ELF-1 (cell line): ENCODE measurements around the gene SH3PXD2A.
"Not testable (repeated sequence)": the region's sequence is repeated elsewhere in the genome, so short reads cannot be mapped to it uniquely, and the experiment has no call there.

ENCODE experiments used
- DNase-seq: peaks from one replicate; pipeline ENCODE4 v3.0.0-alpha.2; 2016; ENCODE audit warnings: low read depth, low spot score

SH3PXD2A gene

DNA sequence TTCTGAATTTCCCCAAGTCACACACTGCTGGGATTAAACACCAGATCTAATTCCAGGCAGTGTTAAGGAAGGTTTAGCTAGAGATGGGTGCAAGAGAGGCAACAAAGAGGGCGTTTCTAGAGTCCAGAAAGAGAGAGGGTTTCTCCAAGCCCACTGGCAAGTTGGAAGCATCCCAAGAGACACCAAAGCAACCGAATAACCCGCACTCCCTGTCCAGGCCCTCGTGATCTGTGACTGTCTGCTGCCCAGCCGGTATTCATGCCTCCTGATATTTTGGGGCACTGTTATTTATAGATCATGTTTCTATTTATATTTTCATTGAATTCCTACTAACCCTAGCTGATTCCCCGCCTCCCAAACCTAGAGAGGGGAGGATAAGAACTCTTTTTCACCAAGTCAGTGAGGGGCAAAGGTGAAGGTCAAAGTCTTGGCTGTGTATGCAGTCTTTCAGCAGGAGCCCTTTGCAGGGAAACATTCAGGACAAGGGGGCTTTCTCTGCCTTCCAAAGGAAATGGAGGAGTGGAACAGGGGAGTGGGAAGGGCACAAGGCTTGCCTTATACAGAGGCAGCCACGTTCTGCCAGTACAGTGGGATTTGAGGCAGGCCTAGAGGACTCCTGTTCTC, 103.6 kb downstream of the SH3PXD2A start:
- no peak for DNase-seq

GRCh38 chr10:103750836-103751235, 104.5 kb downstream of the SH3PXD2A start:
- DNase-seq, result no peak

GRCh38 chr10:103749779-103750178, 105.6 kb downstream of the SH3PXD2A start:
- no peak for DNase-seq

DNA sequence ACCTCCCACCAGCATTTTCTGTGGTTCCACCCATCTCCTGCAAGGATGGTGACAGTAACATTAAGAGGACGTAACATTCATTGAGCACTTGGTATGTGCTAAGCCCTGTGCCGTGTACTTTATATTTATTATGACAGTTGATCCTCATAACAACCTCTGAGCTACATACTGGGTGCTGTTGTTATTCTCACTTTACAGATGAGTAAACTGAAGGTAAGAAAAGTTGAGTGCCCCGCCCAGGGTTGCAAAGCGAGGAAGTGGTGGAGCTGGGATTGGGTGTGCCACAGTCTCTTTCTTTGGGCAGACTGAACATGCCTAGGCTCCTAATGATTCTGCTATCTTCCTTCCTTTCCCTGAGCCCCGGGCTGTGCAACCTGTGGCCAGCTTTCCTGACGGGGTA, 107.4 kb downstream of the SH3PXD2A start:
- DNase-seq, result no peak

- no peak for DNase-seq
Observed at GRCh38 chr10:103747193-103747865, 108.0 kb downstream of the SH3PXD2A start.

GRCh38 chr10:103746598-103746997, 108.8 kb downstream of the SH3PXD2A start:
- DNase-seq, result no peak

GRCh38 chr10:103745341-103746247, 109.8 kb downstream of the SH3PXD2A start:
- DNase-seq, result no peak

DNA sequence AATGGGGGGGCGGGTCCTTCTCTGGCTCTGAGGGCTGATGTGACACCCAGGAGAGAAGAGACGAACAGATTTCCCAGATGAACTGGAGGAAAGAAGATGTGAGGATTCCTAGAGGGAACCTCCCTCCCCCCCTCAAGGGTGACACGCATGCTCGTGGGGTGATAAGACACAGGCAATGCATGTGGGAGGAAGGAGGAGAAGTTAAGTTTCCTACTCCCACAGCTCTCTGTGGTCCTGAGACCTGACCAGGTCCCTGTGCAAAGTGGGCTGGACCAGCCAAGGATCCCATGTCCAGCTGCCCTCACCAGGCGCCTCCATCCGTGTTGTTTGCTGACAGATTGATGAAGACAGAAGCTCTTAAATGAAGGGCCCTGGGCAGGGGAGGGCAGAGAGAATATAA, 112.6 kb downstream of the SH3PXD2A start:
- no peak for DNase-seq

DNA sequence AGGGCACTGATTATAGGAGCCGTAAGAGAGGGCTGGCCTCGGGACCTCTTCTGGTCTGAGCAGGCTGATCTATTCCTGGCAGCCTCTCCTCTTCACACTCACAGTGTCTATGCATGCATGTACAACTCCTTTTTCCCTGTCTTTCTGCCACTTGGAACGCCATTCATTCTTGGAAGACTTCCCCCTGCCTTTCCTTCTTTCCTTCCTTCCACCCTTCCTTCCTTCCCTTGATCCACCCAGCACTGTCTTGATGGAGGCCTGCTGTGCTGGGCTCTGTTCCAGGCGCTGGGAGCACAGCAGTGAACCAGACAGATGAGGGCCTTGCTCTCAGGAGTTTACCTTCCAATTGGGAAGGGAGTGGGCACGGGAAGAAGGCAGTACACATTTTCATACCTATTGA, 114.8 kb downstream of the SH3PXD2A start:
- no peak for DNase-seq

GRCh38 chr10:103739039-103739764, 116.2 kb downstream of the SH3PXD2A start:
- DNase-seq, result peak; percentile 81

DNA sequence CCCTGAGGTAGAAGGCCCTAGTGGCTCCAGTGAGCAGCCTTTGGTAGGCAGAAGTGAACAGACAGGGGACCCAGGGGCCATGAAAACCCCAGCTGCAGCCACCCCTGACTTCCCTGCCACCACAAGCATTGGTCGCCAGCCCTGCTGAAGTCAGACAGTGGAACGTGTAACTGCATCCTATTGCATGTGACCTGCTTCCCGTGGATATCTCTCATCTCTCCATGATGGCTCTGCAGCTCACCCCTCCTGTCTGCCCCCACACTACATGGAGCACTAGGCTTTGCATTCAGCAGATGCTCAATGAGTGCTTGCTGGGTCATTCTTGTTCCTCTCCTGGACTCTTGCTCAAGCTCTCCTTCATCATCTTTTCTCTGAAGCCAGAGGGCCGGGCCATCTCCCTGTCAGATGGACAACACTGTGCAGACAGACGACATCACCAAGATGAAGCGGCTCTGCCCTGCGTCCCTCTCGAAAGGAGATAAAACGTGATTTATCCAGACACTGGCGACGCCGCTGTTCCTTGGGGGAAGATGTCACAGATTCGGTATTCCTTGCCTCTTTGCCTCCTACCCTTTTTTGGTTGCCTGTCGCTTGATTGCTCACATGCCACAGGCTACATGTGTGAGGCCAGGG, 117.5 kb downstream of the SH3PXD2A start:
- no peak for DNase-seq

- DNase-seq, result peak; percentile 92
Observed at GRCh38 chr10:103736763-103737162, 118.6 kb downstream of the SH3PXD2A start.

GRCh38 chr10:103736044-103736443, 119.3 kb downstream of the SH3PXD2A start:
- DNase-seq, result no peak

DNA sequence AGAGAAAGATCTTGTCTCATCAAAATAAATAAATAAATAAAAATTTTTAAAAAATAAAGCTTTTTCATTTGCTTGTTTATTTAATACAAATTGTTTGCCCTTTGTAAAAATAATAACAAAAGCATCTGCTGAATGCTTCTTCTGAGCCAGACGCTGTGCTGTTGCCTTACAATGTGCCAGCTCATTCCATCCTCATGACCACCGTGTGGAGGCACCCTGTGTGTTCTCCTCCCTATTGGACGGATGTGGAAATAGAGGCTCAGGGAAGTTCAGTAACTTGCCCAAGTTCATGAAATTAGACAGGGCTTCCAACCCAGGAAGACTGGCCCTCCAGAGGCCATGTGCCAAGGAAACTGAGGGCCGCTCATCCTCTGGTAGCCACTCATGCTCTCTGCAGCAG, 120.6 kb downstream of the SH3PXD2A start:
- no peak for DNase-seq

- DNase-seq, result peak; percentile 81
Observed at GRCh38 chr10:103733045-103733419, 122.3 kb downstream of the SH3PXD2A start.

DNA sequence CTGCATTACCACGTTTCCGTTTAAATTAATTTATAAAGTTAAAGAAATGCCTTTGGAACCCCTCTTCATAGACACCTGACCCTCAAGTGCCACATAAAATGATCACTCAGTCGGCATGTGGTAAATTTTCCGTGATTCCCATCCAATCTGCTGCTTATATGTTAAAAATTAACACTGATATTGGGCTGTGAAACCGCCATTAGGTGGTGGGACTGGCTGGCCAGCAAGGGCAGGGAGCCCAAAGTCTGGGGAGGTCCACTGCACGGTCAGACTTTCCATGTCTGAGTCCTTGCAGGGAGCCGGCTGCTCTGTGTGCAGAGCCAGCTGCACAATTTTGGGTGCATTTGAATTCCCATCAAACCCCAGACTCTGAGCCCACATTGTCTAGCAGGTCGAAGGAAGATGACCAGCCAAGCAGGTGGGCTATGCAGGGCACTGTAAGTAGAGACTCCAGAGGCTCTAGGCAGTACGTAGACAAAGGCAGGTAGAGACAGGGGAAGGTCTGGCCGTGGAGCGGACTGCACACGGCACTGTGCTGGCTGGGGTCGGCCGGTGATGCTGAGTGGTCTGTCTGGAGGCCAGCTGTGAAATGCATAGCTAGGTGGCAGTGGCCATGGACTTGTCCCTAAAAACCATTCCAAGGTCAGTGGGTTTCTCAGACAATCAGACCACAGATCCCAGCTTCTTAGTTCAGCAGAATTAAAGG, 122.9 kb downstream of the SH3PXD2A start:
- no peak for DNase-seq

- no peak for DNase-seq
Observed at GRCh38 chr10:103731609-103732270, 123.6 kb downstream of the SH3PXD2A start.

DNA sequence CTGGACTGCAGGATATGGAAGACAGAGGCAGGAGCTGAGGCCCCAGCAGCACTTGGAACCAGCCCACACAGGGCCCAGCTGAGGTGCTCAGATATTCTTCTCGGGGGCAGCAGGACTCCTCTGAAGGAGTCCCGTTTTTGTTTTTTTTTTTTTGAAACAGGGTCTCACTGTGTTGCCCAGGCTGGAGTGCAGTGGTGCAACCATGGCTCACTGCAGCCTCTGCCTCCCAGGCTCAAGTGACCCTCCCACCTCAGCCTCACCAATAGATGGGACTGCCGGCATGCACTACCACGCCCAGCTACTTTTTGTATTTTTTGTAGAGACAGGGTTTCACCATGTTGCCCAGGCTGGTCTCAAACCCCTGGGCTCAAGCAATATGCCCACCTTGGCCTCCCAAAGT, 124.3 kb downstream of the SH3PXD2A start:
- DNase-seq, result not testable (repeated sequence)

GRCh38 chr10:103729851-103730250, 125.5 kb downstream of the SH3PXD2A start:
- DNase-seq, result no peak

- no peak for DNase-seq
Observed at GRCh38 chr10:103727991-103728689, 127.2 kb downstream of the SH3PXD2A start.
